Transverse colon (tissue), 4 donors: Measurements from ENCODE around the gene POU6F1.

Experiments used
- CTCF ChIP-seq, 5 experiments: fragments of 200-600 bp in 3 of 5; fragments of 450-650 bp in 2 of 5; sonication (generic) in 3 of 5; IDR thresholded peaks; 1 replicate in 2 of 5; 2 replicates in 3 of 5; pipeline ENCODE4 v1.5.1; 2016 to 2017; ENCODE audit warnings: antibody characterized with exemption in 5 of 5, inconsistent platforms in 3 of 5, mild to moderate bottlenecking in 2 of 5, moderate library complexity in 1 of 5
- POLR2AphosphoS5 ChIP-seq, 3 donors: sonication (generic); formaldehyde crosslinking; IDR thresholded peaks; one replicate each; pipeline ENCODE4 v1.6.1; 2016; ENCODE audit warnings: antibody characterized with exemption in 3 of 3

GRCh38 chr12:51225771-51226170, 7.9 kb upstream of the POU6F1 start:
- no peak for TF ChIP-seq CTCF (IDR thresholded peaks at IDR 0.05)
- TF ChIP-seq POLR2AphosphoS5 (IDR thresholded peaks at IDR 0.05), result no peak
